Activated naive CD8-positive, alpha-beta T cell (primary cell): ENCODE data around the gene DNAH7.

ENCODE experiments used
- H3K27ac Mint-ChIP-seq: one replicate; pipeline ENCODE4 v1.8.0; 2021; ENCODE audit warnings: mixed read lengths
- H3K27me3 Mint-ChIP-seq: one replicate; pipeline ENCODE4 v1.8.0; 2021; ENCODE audit warnings: mixed read lengths
- H3K36me3 Mint-ChIP-seq: one replicate; pipeline ENCODE4 v1.8.0; 2021; ENCODE audit warnings: mixed read lengths
- H3K4me1 Mint-ChIP-seq: one replicate; pipeline ENCODE4 v1.8.0; 2021; ENCODE audit warnings: low read depth, mixed read lengths
- H3K4me3 Mint-ChIP-seq: one replicate; pipeline ENCODE4 v1.8.0; 2021; ENCODE audit warnings: mild to moderate bottlenecking, mixed read lengths
- H3K9me3 Mint-ChIP-seq: one replicate; pipeline ENCODE4 v1.8.0; 2021; ENCODE audit warnings: low read depth, mixed read lengths

The DNAH7 gene

GRCh38 chr2:196054631-196055030, 14.0 kb downstream of the DNAH7 start:
- Mint-ChIP-seq H3K36me3 (no peaks in the 10 kb centered on the region), H3K27ac (no peak overlapping the region), H3K4me1 (no peaks in the 10 kb centered on the region), H3K9me3 (no peaks in the 10 kb centered on the region), H3K4me3 (no peak overlapping the region), H3K27me3 (peaks cover 2% of the 10 kb centered on the region)

GRCh38 chr2:196046123-196046917, 22.3 kb downstream of the DNAH7 start:
- no peak overlapping the region for H3K4me3 Mint-ChIP-seq

GRCh38 chr2:196041786-196042185, 26.9 kb downstream of the DNAH7 start:
- H3K9me3 Mint-ChIP-seq: peaks cover 38% of the 10 kb centered on the region
- no peak overlapping the region for H3K27ac Mint-ChIP-seq
- peaks cover 23% of the 10 kb centered on the region for H3K36me3 Mint-ChIP-seq
- no peak overlapping the region for H3K4me3 Mint-ChIP-seq
- peaks cover 6% of the 10 kb centered on the region for H3K27me3 Mint-ChIP-seq
- no peaks in the 10 kb centered on the region for H3K4me1 Mint-ChIP-seq

More at GRCh38 chr2:196046123-196046917, 22.3 kb downstream of the DNAH7 start:
- Mint-ChIP-seq H3K27ac (no peak overlapping the region), H3K36me3 (peaks cover 2% of the 10 kb centered on the region), H3K9me3 (peaks cover 3% of the 10 kb centered on the region), H3K27me3 (peaks cover 7% of the 10 kb centered on the region), H3K4me1 (no peaks in the 10 kb centered on the region)

GRCh38 chr2:196040218-196040617, 28.4 kb downstream of the DNAH7 start:
- Mint-ChIP-seq H3K4me3 (no peak overlapping the region), H3K4me1 (no peaks in the 10 kb centered on the region), H3K27me3 (peaks cover 4% of the 10 kb centered on the region)

GRCh38 chr2:196036442-196036841, 32.2 kb downstream of the DNAH7 start:
- Mint-ChIP-seq H3K4me1 (no peaks in the 10 kb centered on the region), H3K27me3 (peaks cover 6% of the 10 kb centered on the region), H3K9me3 (peaks cover 44% of the 10 kb centered on the region), H3K4me3 (no peak overlapping the region), H3K36me3 (peaks cover 26% of the 10 kb centered on the region), H3K27ac (no peak overlapping the region)

More at GRCh38 chr2:196040218-196040617, 28.4 kb downstream of the DNAH7 start:
- Mint-ChIP-seq H3K36me3 (peaks cover 23% of the 10 kb centered on the region), H3K9me3 (peaks cover 38% of the 10 kb centered on the region), H3K27ac (no peak overlapping the region)

GRCh38 chr2:196018037-196018436, 50.6 kb downstream of the DNAH7 start:
- Mint-ChIP-seq H3K9me3 (peaks cover 3% of the 10 kb centered on the region), H3K4me3 (no peak overlapping the region), H3K4me1 (no peaks in the 10 kb centered on the region), H3K36me3 (no peaks in the 10 kb centered on the region), H3K27ac (no peak overlapping the region), H3K27me3 (peaks cover 4% of the 10 kb centered on the region)

GRCh38 chr2:196012314-196012713, 56.3 kb downstream of the DNAH7 start:
- no peak overlapping the region for H3K4me3 Mint-ChIP-seq
- H3K36me3 Mint-ChIP-seq: no peaks in the 10 kb centered on the region
- no peaks in the 10 kb centered on the region for H3K4me1 Mint-ChIP-seq
- no peaks in the 10 kb centered on the region for H3K9me3 Mint-ChIP-seq
- no peak overlapping the region for H3K27ac Mint-ChIP-seq
- peaks cover 6% of the 10 kb centered on the region for H3K27me3 Mint-ChIP-seq

- Mint-ChIP-seq H3K27me3 (peaks cover 5% of the 10 kb centered on the region), H3K4me3 (no peak overlapping the region), H3K36me3 (peaks cover 4% of the 10 kb centered on the region), H3K9me3 (peaks cover 4% of the 10 kb centered on the region), H3K4me1 (peaks cover 10% of the 10 kb centered on the region), H3K27ac (no peak overlapping the region)
Observed at GRCh38 chr2:196000551-196000950, 68.1 kb downstream of the DNAH7 start.

- peaks cover 4% of the 10 kb centered on the region for H3K36me3 Mint-ChIP-seq
- no peak overlapping the region for H3K27ac Mint-ChIP-seq
- H3K27me3 Mint-ChIP-seq: peaks cover 5% of the 10 kb centered on the region
- H3K4me1 Mint-ChIP-seq: peaks cover 13% of the 10 kb centered on the region
- no peaks in the 10 kb centered on the region for H3K9me3 Mint-ChIP-seq
- no peak overlapping the region for H3K4me3 Mint-ChIP-seq
Observed at GRCh38 chr2:195998070-195998469, 70.6 kb downstream of the DNAH7 start.

- no peaks in the 10 kb centered on the region for H3K9me3 Mint-ChIP-seq
- no peak overlapping the region for H3K4me3 Mint-ChIP-seq
- H3K36me3 Mint-ChIP-seq: peaks cover 2% of the 10 kb centered on the region
- H3K27me3 Mint-ChIP-seq: peaks cover 5% of the 10 kb centered on the region
- H3K4me1 Mint-ChIP-seq: peaks cover 13% of the 10 kb centered on the region
- no peak overlapping the region for H3K27ac Mint-ChIP-seq
Observed at GRCh38 chr2:195995499-195995898, 73.1 kb downstream of the DNAH7 start.

- Mint-ChIP-seq H3K27ac (no peak overlapping the region), H3K36me3 (peaks cover 2% of the 10 kb centered on the region), H3K9me3 (no peaks in the 10 kb centered on the region), H3K27me3 (peaks cover 2% of the 10 kb centered on the region), H3K4me3 (no peak overlapping the region), H3K4me1 (peaks cover 13% of the 10 kb centered on the region)
Observed at GRCh38 chr2:195993623-195994022, 75.0 kb downstream of the DNAH7 start.

- Mint-ChIP-seq H3K27ac (no peak overlapping the region), H3K9me3 (no peaks in the 10 kb centered on the region), H3K4me1 (no peaks in the 10 kb centered on the region), H3K36me3 (no peaks in the 10 kb centered on the region), H3K4me3 (no peak overlapping the region), H3K27me3 (no peaks in the 10 kb centered on the region)
Observed at GRCh38 chr2:195985741-195986140, 82.9 kb downstream of the DNAH7 start.

- H3K4me1 Mint-ChIP-seq: no peaks in the 10 kb centered on the region
- no peak overlapping the region for H3K27ac Mint-ChIP-seq
- H3K36me3 Mint-ChIP-seq: peaks cover 2% of the 10 kb centered on the region
- no peak overlapping the region for H3K4me3 Mint-ChIP-seq
- H3K27me3 Mint-ChIP-seq: peaks cover 2% of the 10 kb centered on the region
- no peaks in the 10 kb centered on the region for H3K9me3 Mint-ChIP-seq
Observed at GRCh38 chr2:195984923-195985726, 83.5 kb downstream of the DNAH7 start.

- Mint-ChIP-seq H3K27ac (no peak overlapping the region), H3K27me3 (peaks cover 6% of the 10 kb centered on the region), H3K9me3 (no peaks in the 10 kb centered on the region), H3K4me3 (no peak overlapping the region), H3K36me3 (no peaks in the 10 kb centered on the region), H3K4me1 (no peaks in the 10 kb centered on the region)
Observed at GRCh38 chr2:195967336-195967735, 101.3 kb downstream of the DNAH7 start.

GRCh38 chr2:195961873-195962272, 106.8 kb downstream of the DNAH7 start:
- Mint-ChIP-seq H3K4me3 (no peak overlapping the region), H3K4me1 (no peaks in the 10 kb centered on the region), H3K27ac (no peak overlapping the region), H3K36me3 (no peaks in the 10 kb centered on the region), H3K9me3 (no peaks in the 10 kb centered on the region), H3K27me3 (peaks cover 8% of the 10 kb centered on the region)
